GM23338 (cell line): Measurements from ENCODE around the gene SULT6B1. TPM values are rescaled to one million over a fixed set of nuclear protein-coding genes. Genes with fewer than 3 reads are reported as not detected.
"Not testable (repeated sequence)": the region's sequence is repeated elsewhere in the genome, so short reads cannot be mapped to it uniquely, and the experiment has no call there.

Experiments used
- ATAC-seq: fragments of 200-7000 bp; cut with Tn5 transposase; 3 replicates; pipeline ENCODE4 v1.9.1; 2020
- DNase-seq: peaks from one replicate; pipeline ENCODE4 v3.0.0-alpha.2; 2015; ENCODE audit warnings: low spot score
- H2AFZ ChIP-seq: fragments of 200-600 bp; sonication (generic); 2 replicates; pipeline ENCODE4 v1.8.0; 2016; ENCODE audit warnings: antibody characterized with exemption, mild to moderate bottlenecking, moderate library complexity
- H3F3A ChIP-seq: fragments of 200-600 bp; sonication (generic); replicated peaks from 2 replicates; pipeline ENCODE4 v1.8.0; 2017; ENCODE audit warnings: antibody characterized with exemption, mixed run types, low read depth
- H3K27ac ChIP-seq: fragments of 200-600 bp; sonication (generic); 2 replicates; pipeline ENCODE4 v1.6.1; 2016; ENCODE audit warnings: low read depth
- H3K27me3 ChIP-seq: fragments of 200-600 bp; sonication (generic); 2 replicates; pipeline ENCODE4 v1.8.0; 2016; ENCODE audit warnings: mild to moderate bottlenecking, mixed run types, moderate library complexity; ENCODE audit not compliant: insufficient read depth
- H3K36me3 ChIP-seq: fragments of 200-600 bp; sonication (generic); 2 replicates; pipeline ENCODE4 v1.8.0; 2016; ENCODE audit warnings: mild to moderate bottlenecking; ENCODE audit not compliant: insufficient read depth
- H3K4me1 ChIP-seq: fragments of 200-600 bp; sonication (generic); 2 replicates; pipeline ENCODE4 v1.8.0; 2016; ENCODE audit warnings: mild to moderate bottlenecking, moderate library complexity; ENCODE audit not compliant: insufficient read depth
- H3K4me2 ChIP-seq: fragments of 200-600 bp; sonication (generic); 2 replicates; pipeline ENCODE4 v1.7.1; 2017; ENCODE audit warnings: mixed run types
- H3K4me3 ChIP-seq: fragments of 200-600 bp; sonication (generic); 2 replicates; pipeline ENCODE4 v1.6.1; 2016; ENCODE audit warnings: mixed run types
- H3K79me2 ChIP-seq: fragments of 200-600 bp; sonication (generic); replicated peaks from 2 replicates; pipeline ENCODE4 v1.8.0; 2017; ENCODE audit warnings: mild to moderate bottlenecking; ENCODE audit not compliant: insufficient read depth
- H3K9me2 ChIP-seq: fragments of 200-600 bp; sonication (generic); 2 replicates; pipeline ENCODE4 v1.8.0; 2017; ENCODE audit not compliant: insufficient read depth
- H4K20me1 ChIP-seq: fragments of 200-600 bp; sonication (generic); replicated peaks from 2 replicates; pipeline ENCODE4 v1.8.0; 2017; ENCODE audit warnings: mild to moderate bottlenecking; ENCODE audit not compliant: insufficient read depth
- H3K27ac Mint-ChIP-seq: 2 replicates; pipeline ENCODE4 v1.8.0; 2020; ENCODE audit warnings: inconsistent platforms, mild to moderate bottlenecking, moderate library complexity, mixed read lengths
- H3K27me3 Mint-ChIP-seq: 3 replicates; pipeline ENCODE4 v1.8.0; 2022; ENCODE audit warnings: low read depth, mild to moderate bottlenecking, moderate library complexity, mixed read lengths, inconsistent platforms; ENCODE audit not compliant: insufficient read depth, poor library complexity
- H3K36me3 Mint-ChIP-seq: 3 replicates; pipeline ENCODE4 v1.8.0; 2021; ENCODE audit warnings: low read depth, mild to moderate bottlenecking, inconsistent platforms, moderate library complexity, mixed read lengths
- H3K4me1 Mint-ChIP-seq: 3 replicates; pipeline ENCODE4 v1.8.0; 2020; ENCODE audit warnings: mild to moderate bottlenecking, inconsistent platforms, mixed read lengths
- H3K4me3 Mint-ChIP-seq: 3 replicates; pipeline ENCODE4 v1.8.0; 2021; ENCODE audit warnings: moderate library complexity, mild to moderate bottlenecking, inconsistent platforms, mixed read lengths
- H3K9me3 Mint-ChIP-seq: 3 replicates; pipeline ENCODE4 v1.8.0; 2020; ENCODE audit warnings: moderate library complexity, mild to moderate bottlenecking, inconsistent platforms, mixed read lengths
- CREB1 ChIP-seq: fragments of 250-450 bp; sonication (Bioruptor Pico); IDR thresholded peaks from 2 replicates; pipeline ENCODE4 v1.5.0; 2020; ENCODE audit warnings: low read depth, mild to moderate bottlenecking, moderate library complexity
- NANOG ChIP-seq: IDR thresholded peaks from 2 replicates; pipeline ENCODE4 v1.6.1; 2016; ENCODE audit warnings: antibody characterized with exemption, borderline replicate concordance
- POLR2AphosphoS5 ChIP-seq: IDR thresholded peaks from 2 replicates; pipeline ENCODE4 v1.6.1; 2016; ENCODE audit warnings: antibody characterized with exemption, low read depth
- STAT1 ChIP-seq: IDR thresholded peaks from one replicate; pipeline ENCODE4 v1.6.1; 2016; ENCODE audit warnings: antibody characterized with exemption; ENCODE audit not compliant: unreplicated experiment
- ZNF462 ChIP-seq: fragments of 250-450 bp; sonication (Bioruptor Pico); IDR thresholded peaks from 2 replicates; pipeline ENCODE4 v1.5.0; 2020; ENCODE audit warnings: mild to moderate bottlenecking, moderate library complexity
- polyA plus RNA-seq: library from polyadenylated mRNA; unstranded; fragments of >200 nt; fragmentation: Nextera tagmentation; extraction: Ambion mirVana; gene quantifications from 2 replicates; pipeline ENCODE4 v1.2.1, GENCODE V29; 2016
- total RNA-seq: library from RNA; depleted of rRNA; stranded (reverse); fragments of >200 nt; shearing (Covaris generic); gene quantifications from 2 replicates; pipeline ENCODE4 v1.2.3, GENCODE V29; 2014

Gene SULT6B1
- total and polyA plus RNA-seq, 2 experiments from 2014 or later = not detected

GRCh38 chr2:37205071-37205661, 16.7 kb upstream of the SULT6B1 start:
- Histone ChIP-seq H3K27ac (peak overlapping the region; percentile 97), H3K36me3 (peaks cover 69% of the 10 kb centered on the region), H3K4me3 (peak overlapping the region; percentile 9), H3K79me2 (peaks cover 67% of the 10 kb centered on the region), H3K4me2 (peak overlapping the region; percentile 45), H3F3A (peaks cover 22% of the 10 kb centered on the region), H3K4me1 (peaks cover 21% of the 10 kb centered on the region)
- Mint-ChIP-seq H3K4me1 (peaks cover 44% of the 10 kb centered on the region), H3K27me3 (peaks cover 40% of the 10 kb centered on the region), H3K9me3 (peaks cover 78% of the 10 kb centered on the region), H3K36me3 (peaks cover 100% of the 10 kb centered on the region), H3K4me3 (peak overlapping the region; percentile 27), H3K27ac (peak overlapping the region; percentile 98)
- peak; percentile 33 for ATAC-seq
- H2AFZ ChIP-seq, H3K9me2 ChIP-seq, H3K27me3 ChIP-seq, H4K20me1 ChIP-seq: not testable (repeated sequence)
- peak; percentile 68 for DNase-seq
- peak; percentile 89 for TF ChIP-seq NANOG
- peak; percentile 57 for TF ChIP-seq POLR2AphosphoS5
- peak; percentile 49; the same call in 1 of the 2 replicates for TF ChIP-seq CREB1 (CRISPR knock-in tag)
- TF ChIP-seq ZNF462 (CRISPR knock-in tag) = peak; percentile 44; the same call in 1 of the 2 replicates

GRCh38 chr2:37203708-37204107, 15.2 kb upstream of the SULT6B1 start:
- H3K36me3 ChIP-seq = peaks cover 55% of the 10 kb centered on the region
- peaks cover 36% of the 10 kb centered on the region for H3K4me1 ChIP-seq
- TF ChIP-seq POLR2AphosphoS5 = peak; percentile 29; the same call in 1 of the 2 replicates
- no peak for TF ChIP-seq STAT1
- no peaks in the 10 kb centered on the region for H4K20me1 ChIP-seq
- H3K27ac ChIP-seq = peak overlapping the region; percentile 97
- no peaks in the 10 kb centered on the region for H3K27me3 ChIP-seq
- H3K27ac Mint-ChIP-seq = 0 out of 2 replicates have a peak overlapping the region, but pooled peaks have one; percentile 43
- H3K36me3 Mint-ChIP-seq = peaks cover 94% of the 10 kb centered on the region
- H3K4me2 ChIP-seq = no peak overlapping the region
- peaks cover 64% of the 10 kb centered on the region for H3K9me3 Mint-ChIP-seq
- peaks cover 46% of the 10 kb centered on the region for H3K27me3 Mint-ChIP-seq
- H3K4me3 ChIP-seq = no peak overlapping the region
- no peak for DNase-seq
- peaks cover 67% of the 10 kb centered on the region for H3K79me2 ChIP-seq
- peaks cover 23% of the 10 kb centered on the region for H3F3A ChIP-seq
- H2AFZ ChIP-seq = no peak overlapping the region
- H3K4me1 Mint-ChIP-seq = peaks cover 56% of the 10 kb centered on the region
- H3K9me2 ChIP-seq = no peaks in the 10 kb centered on the region
- no peak for ATAC-seq
- no peak overlapping the region for H3K4me3 Mint-ChIP-seq
